ENCODE measurements around the gene POMGNT1.

- TF ChIP-seq POLR2AphosphoS5 (IDR thresholded peaks at IDR 0.05) (no peak), CTCF (IDR thresholded peaks at IDR 0.05) (no peak)
These were observed 6.1 kb upstream of the POMGNT1 start for GRCh38 chr1:46204406-46204742.
